OCI-LY3 (cell line): ENCODE results near the gene COL27A1.

Source experiments
- H2AFZ ChIP-seq: fragments of 200-600, 300-600 bp; shearing (Covaris generic); 2 replicates; pipeline ENCODE4 v1.6.0; 2014; ENCODE audit warnings: antibody characterized with exemption, low read depth, low read length
- H3K27ac ChIP-seq: fragments of 200-600, 300-600 bp; sonication (generic); 2 replicates; pipeline ENCODE4 v1.5.1; 2014; ENCODE audit warnings: mild to moderate bottlenecking, low read length, moderate library complexity, mixed read lengths
- H3K27me3 ChIP-seq: fragments of 200-600, 300-600 bp; sonication (generic); 2 replicates; pipeline ENCODE4 v1.6.1; 2014; ENCODE audit warnings: low read depth, low read length, mixed read lengths
- H3K36me3 ChIP-seq: fragments of 200-600, 300-600 bp; sonication (generic); replicated peaks from 2 replicates; pipeline ENCODE3; 2014; ENCODE audit warnings: low read depth, low read length, mixed read lengths
- H3K4me1 ChIP-seq: fragments of 300-600, 200-600 bp; sonication (generic); 2 replicates; pipeline ENCODE4 v1.6.1; 2014; ENCODE audit warnings: low read length, mixed read lengths
- H3K4me2 ChIP-seq: fragments of 200-600, 300-600 bp; sonication (generic); 2 replicates; pipeline ENCODE4 v1.6.1; 2014; ENCODE audit warnings: low read length, mixed read lengths
- H3K4me3 ChIP-seq: fragments of 300-600, 200-600 bp; sonication (generic); 2 replicates; pipeline ENCODE4 v1.5.1; 2014; ENCODE audit warnings: antibody characterized with exemption, mild to moderate bottlenecking, low read length, moderate library complexity
- H3K79me2 ChIP-seq: fragments of 300-600, 200-600 bp; shearing (Covaris generic); 2 replicates; pipeline ENCODE4 v1.6.1; 2014; ENCODE audit warnings: mild to moderate bottlenecking, low read length, mixed read lengths
- H3K9ac ChIP-seq: fragments of 300-600, 200-600 bp; shearing (Covaris generic); 2 replicates; pipeline ENCODE4 v1.6.0; 2014; ENCODE audit warnings: mild to moderate bottlenecking, low read length, moderate library complexity
- H3K9me3 ChIP-seq: fragments of 200-600, 300-600 bp; shearing (Covaris generic); 2 replicates; pipeline ENCODE4 v1.6.1; 2014; ENCODE audit warnings: low read length, mixed read lengths; ENCODE audit not compliant: insufficient read depth
- H4K20me1 ChIP-seq: fragments of 200-600, 300-600 bp; sonication (generic); 2 replicates; pipeline ENCODE4 v1.6.1; 2016; ENCODE audit warnings: low read length, mixed read lengths; ENCODE audit not compliant: insufficient read depth
- CTCF ChIP-seq: fragments of 200-600, 300-600 bp; sonication (generic); IDR thresholded peaks from 2 replicates; pipeline ENCODE4 v1.5.1; 2014; ENCODE audit warnings: antibody characterized with exemption, low read length, low read depth
- EZH2phosphoT487 ChIP-seq: fragments of 200-600 bp; shearing (Covaris generic); IDR thresholded peaks from 2 replicates; pipeline ENCODE4 v1.6.1; 2018; ENCODE audit warnings: antibody characterized with exemption, mixed run types, low read depth

COL27A1 gene

GRCh38 chr9:114236391-114237138, 81.2 kb downstream of the COL27A1 start:
- no peak overlapping the region for H3K9ac ChIP-seq
- no peak overlapping the region for H3K4me2 ChIP-seq
- TF ChIP-seq CTCF = no peak
- no peak overlapping the region for H2AFZ ChIP-seq
- H3K27me3 ChIP-seq = peaks cover 7% of the 10 kb centered on the region
- no peaks in the 10 kb centered on the region for H3K9me3 ChIP-seq
- no peaks in the 10 kb centered on the region for H3K4me1 ChIP-seq
- H3K79me2 ChIP-seq = no peaks in the 10 kb centered on the region
- H3K27ac ChIP-seq = no peak overlapping the region
- H3K4me3 ChIP-seq = no peak overlapping the region
- H4K20me1 ChIP-seq = no peaks in the 10 kb centered on the region
- H3K36me3 ChIP-seq = no peaks in the 10 kb centered on the region

- no peaks in the 10 kb centered on the region for H3K9me3 ChIP-seq
- no peak overlapping the region for H3K27ac ChIP-seq
- no peaks in the 10 kb centered on the region for H3K4me1 ChIP-seq
- no peaks in the 10 kb centered on the region; the same call in 1 of the 2 replicates for H4K20me1 ChIP-seq
- H2AFZ ChIP-seq = no peak overlapping the region
- H3K4me2 ChIP-seq = no peak overlapping the region
- H3K36me3 ChIP-seq = no peaks in the 10 kb centered on the region
- H3K27me3 ChIP-seq = peaks cover 7% of the 10 kb centered on the region
- H3K9ac ChIP-seq = no peak overlapping the region
- TF ChIP-seq CTCF (no peak), EZH2phosphoT487 (no peak)
- no peak overlapping the region for H3K4me3 ChIP-seq
- H3K79me2 ChIP-seq = no peaks in the 10 kb centered on the region
Observed at GRCh38 chr9:114237247-114237646, 81.9 kb downstream of the COL27A1 start.

- TF ChIP-seq EZH2phosphoT487 = no peak
- Histone ChIP-seq H2AFZ (no peak overlapping the region), H3K27ac (no peak overlapping the region), H3K4me1 (no peaks in the 10 kb centered on the region), H3K27me3 (peaks cover 7% of the 10 kb centered on the region), H3K4me2 (no peak overlapping the region), H3K9me3 (no peaks in the 10 kb centered on the region), H3K9ac (no peak overlapping the region), H3K4me3 (no peak overlapping the region), H3K79me2 (no peaks in the 10 kb centered on the region), H3K36me3 (no peaks in the 10 kb centered on the region), H4K20me1 (no peaks in the 10 kb centered on the region; the same call in 1 of the 2 replicates)
Observed at GRCh38 chr9:114237781-114238180, 82.4 kb downstream of the COL27A1 start.

GRCh38 chr9:114238472-114238871, 83.1 kb downstream of the COL27A1 start:
- no peak overlapping the region for H3K4me3 ChIP-seq
- H2AFZ ChIP-seq = no peak overlapping the region
- no peaks in the 10 kb centered on the region for H3K4me1 ChIP-seq
- peaks cover 7% of the 10 kb centered on the region for H3K27me3 ChIP-seq
- H3K9me3 ChIP-seq = no peaks in the 10 kb centered on the region
- H3K79me2 ChIP-seq = no peaks in the 10 kb centered on the region
- TF ChIP-seq EZH2phosphoT487 (no peak), CTCF (no peak)
- H4K20me1 ChIP-seq = no peaks in the 10 kb centered on the region; the same call in 1 of the 2 replicates
- no peak overlapping the region for H3K27ac ChIP-seq
- no peaks in the 10 kb centered on the region for H3K36me3 ChIP-seq
- no peak overlapping the region for H3K9ac ChIP-seq
- H3K4me2 ChIP-seq = no peak overlapping the region
